Mesendoderm (in vitro differentiated cells): ENCODE results near the gene CRACDL.

Experiments used
- DNase-seq: peaks from one replicate; pipeline ENCODE4 v3.0.0; 2013
- H2AK5ac ChIP-seq: 2 replicates; pipeline ENCODE4 v1.6.1; 2013; ENCODE audit warnings: low read length, inconsistent platforms
- H2BK120ac ChIP-seq: 2 replicates; pipeline ENCODE4 v1.6.1; 2013; ENCODE audit warnings: low read depth, mild to moderate bottlenecking, low read length, moderate library complexity, mixed read lengths
- H2BK15ac ChIP-seq: replicated peaks from 2 replicates; pipeline ENCODE4 v1.6.1; 2013; ENCODE audit warnings: low read depth, mild to moderate bottlenecking, moderate library complexity
- H2BK5ac ChIP-seq: 2 replicates; pipeline ENCODE4 v1.6.1; 2013; ENCODE audit warnings: low read length, inconsistent platforms
- H3K18ac ChIP-seq: 2 replicates; pipeline ENCODE4 v1.6.1; 2013; ENCODE audit warnings: mild to moderate bottlenecking, low read length, mixed read lengths
- H3K23ac ChIP-seq: one replicate; pipeline ENCODE4 v1.6.1; 2013; ENCODE audit warnings: low read length
- H3K27ac ChIP-seq: 2 replicates; pipeline ENCODE4 v1.5.1; 2013; ENCODE audit warnings: low read depth, mild to moderate bottlenecking, inconsistent platforms, low read length, moderate library complexity
- H3K27me3 ChIP-seq: 2 replicates; pipeline ENCODE4 v1.6.1; 2013; ENCODE audit warnings: low read length, control low read depth, mild to moderate bottlenecking, inconsistent platforms; ENCODE audit not compliant: insufficient read depth, poor library complexity
- H3K36me3 ChIP-seq: 2 replicates; pipeline ENCODE4 v1.6.1; 2013; ENCODE audit warnings: low read length, inconsistent platforms; ENCODE audit not compliant: control insufficient read depth, insufficient read depth
- H3K4ac ChIP-seq: one replicate; pipeline ENCODE4 v1.6.1; 2013; ENCODE audit warnings: low read depth, mild to moderate bottlenecking, low read length, moderate library complexity
- H3K4me1 ChIP-seq: 2 replicates; pipeline ENCODE4 v1.6.1; 2013; ENCODE audit warnings: low read depth, low read length, inconsistent platforms; ENCODE audit not compliant: control insufficient read depth
- H3K4me2 ChIP-seq: 2 replicates; pipeline ENCODE4 v1.6.1; 2013; ENCODE audit warnings: low read length
- H3K4me3 ChIP-seq: 2 replicates; pipeline ENCODE4 v1.5.1; 2013; ENCODE audit warnings: mild to moderate bottlenecking, low read length
- H3K56ac ChIP-seq: one replicate; pipeline ENCODE4 v1.6.1; 2013; ENCODE audit warnings: low read length
- H3K79me1 ChIP-seq: 2 replicates; pipeline ENCODE4 v1.6.1; 2013; ENCODE audit warnings: low read length, inconsistent platforms
- H3K79me2 ChIP-seq: 2 replicates; pipeline ENCODE4 v1.6.1; 2013; ENCODE audit warnings: mild to moderate bottlenecking, low read length; ENCODE audit not compliant: control insufficient read depth, insufficient read depth
- H3K9ac ChIP-seq: 2 replicates; pipeline ENCODE4 v1.6.1; 2013; ENCODE audit warnings: low read length, inconsistent platforms
- H4K5ac ChIP-seq: one replicate; pipeline ENCODE4 v1.6.1; 2013; ENCODE audit warnings: low read length
- H4K8ac ChIP-seq: one replicate; pipeline ENCODE4 v1.6.1; 2013; ENCODE audit warnings: low read depth, mild to moderate bottlenecking, control low read depth, low read length, moderate library complexity
- WGBS: extraction: QIAGEN DNeasy Blood & Tissue Kit; methylation state at CpG from one replicate; pipeline ENCODE4 v1.1.7; 2013; ENCODE audit warnings: low lambda C conversion rate, missing lambda C conversion rate; ENCODE audit not compliant: insufficient coverage; ENCODE audit errors: extremely low coverage; 5-methylcytosine and 5-hydroxymethylcytosine counted together

Gene CRACDL

DNA sequence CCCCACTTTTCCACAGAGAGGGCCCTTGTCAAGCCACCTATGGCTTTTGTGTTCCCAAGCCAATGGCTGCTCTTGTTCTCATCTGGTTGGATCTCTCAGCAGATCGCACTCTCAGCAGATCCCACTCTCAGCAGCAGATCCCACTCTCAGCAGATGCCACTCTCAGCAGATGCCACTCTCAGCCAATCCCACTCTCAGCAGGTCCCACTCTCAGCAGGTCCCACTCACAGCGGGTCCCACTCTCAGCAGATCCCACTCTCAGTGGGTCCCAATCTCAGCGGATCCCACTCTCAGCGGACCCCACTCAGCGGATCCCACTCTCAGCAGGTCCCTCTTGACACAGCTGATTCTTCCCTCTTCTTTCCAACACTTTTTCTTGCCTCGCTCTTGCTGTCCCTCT is 145.8 kb downstream of the CRACDL start:
- H2BK5ac ChIP-seq, result no peak overlapping the region
- no peak overlapping the region for H3K4me3 ChIP-seq
- no peaks in the 10 kb centered on the region for H3K4me1 ChIP-seq
- DNase-seq, result no peak
- H4K8ac ChIP-seq, result no peak overlapping the region
- no peak overlapping the region for H3K9ac ChIP-seq
- H2BK15ac ChIP-seq, result no peak overlapping the region
- H3K36me3 ChIP-seq, result no peaks in the 10 kb centered on the region
- H2AK5ac ChIP-seq, result no peak overlapping the region
- H3K4me2 ChIP-seq, result no peak overlapping the region
- H4K5ac ChIP-seq, result no peak overlapping the region
- H3K18ac ChIP-seq, result no peak overlapping the region
- no CpG with 5 or more reads among the region's 6 CpGs for WGBS
- no peak overlapping the region for H2BK120ac ChIP-seq
- no peaks in the 10 kb centered on the region for H3K79me2 ChIP-seq
- no peaks in the 10 kb centered on the region for H3K79me1 ChIP-seq
- no peak overlapping the region for H3K4ac ChIP-seq
- H3K27ac ChIP-seq, result no peak overlapping the region
- H3K56ac ChIP-seq, result no peak overlapping the region
- H3K23ac ChIP-seq, result no peak overlapping the region
- H3K27me3 ChIP-seq, result no peaks in the 10 kb centered on the region

DNA sequence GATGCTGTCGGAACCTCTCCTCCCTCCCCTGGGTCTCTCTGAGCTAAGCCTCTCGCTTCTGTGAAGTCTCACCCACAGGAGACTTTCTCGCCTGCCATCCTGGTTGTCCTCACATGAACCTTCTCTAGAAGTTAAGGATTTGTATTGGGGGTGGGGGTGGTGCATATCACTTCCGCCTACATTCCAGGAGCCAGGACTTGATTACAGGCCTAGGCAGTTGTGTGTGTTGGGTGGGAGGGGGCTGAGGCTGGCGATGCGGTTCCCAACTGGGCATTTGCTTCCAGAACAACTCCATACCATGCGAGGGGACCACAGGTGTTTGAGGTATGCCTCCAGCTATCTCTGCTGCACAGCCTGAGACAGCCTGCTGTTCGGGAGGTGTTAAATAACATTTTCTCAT is 148.3 kb downstream of the CRACDL start:
- no peak overlapping the region for H3K4me3 ChIP-seq
- no peaks in the 10 kb centered on the region for H3K79me1 ChIP-seq
- peak; percentile 31 for DNase-seq

DNA sequence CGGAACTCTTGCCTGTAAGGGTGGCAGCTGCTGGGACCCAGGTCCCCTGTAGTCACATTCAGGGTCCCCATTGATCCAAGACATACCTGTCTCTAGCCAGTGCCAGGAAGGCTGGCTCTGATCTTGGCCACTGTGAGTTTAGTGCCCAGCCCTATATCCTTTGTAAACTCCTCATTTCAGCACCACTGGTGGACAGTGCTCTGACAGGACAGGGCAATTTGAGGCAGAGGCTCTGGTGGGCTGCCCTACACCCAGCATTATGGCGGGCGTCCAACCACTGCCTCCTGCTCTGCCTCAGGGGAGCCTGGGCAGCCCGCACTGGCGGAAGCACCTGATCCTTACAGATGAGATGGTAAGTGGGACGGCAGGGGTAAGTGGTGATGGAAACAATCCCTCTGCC is 149.8 kb downstream of the CRACDL start:
- Histone ChIP-seq H4K8ac (no peak overlapping the region), H2BK5ac (no peak overlapping the region), H3K27me3 (no peaks in the 10 kb centered on the region), H3K27ac (no peak overlapping the region), H3K9ac (no peak overlapping the region), H4K5ac (no peak overlapping the region), H3K4ac (no peak overlapping the region), H2BK120ac (no peak overlapping the region), H3K56ac (no peak overlapping the region), H3K79me2 (no peaks in the 10 kb centered on the region), H3K36me3 (no peaks in the 10 kb centered on the region), H3K4me3 (no peak overlapping the region), H3K23ac (no peak overlapping the region), H3K18ac (no peak overlapping the region), H3K4me1 (no peaks in the 10 kb centered on the region), H3K79me1 (no peaks in the 10 kb centered on the region), H2AK5ac (no peak overlapping the region), H2BK15ac (no peak overlapping the region), H3K4me2 (no peak overlapping the region)
- WGBS, result no CpG with 5 or more reads among the region's 6 CpGs
- no peak for DNase-seq

More for the DNA sequence above, 148.3 kb downstream of the CRACDL start:
- no CpG with 5 or more reads among the region's 8 CpGs for WGBS
- H4K8ac ChIP-seq, result no peak overlapping the region
- no peak overlapping the region for H2AK5ac ChIP-seq
- H2BK120ac ChIP-seq, result no peak overlapping the region
- no peak overlapping the region for H3K56ac ChIP-seq
- no peaks in the 10 kb centered on the region for H3K4me1 ChIP-seq
- no peak overlapping the region for H3K18ac ChIP-seq
- no peak overlapping the region for H2BK15ac ChIP-seq
- no peak overlapping the region for H3K27ac ChIP-seq
- H3K79me2 ChIP-seq, result no peaks in the 10 kb centered on the region
- H3K23ac ChIP-seq, result no peak overlapping the region
- no peak overlapping the region for H2BK5ac ChIP-seq
- no peak overlapping the region for H3K4me2 ChIP-seq
- H3K27me3 ChIP-seq, result no peaks in the 10 kb centered on the region
- no peak overlapping the region for H3K9ac ChIP-seq
- no peaks in the 10 kb centered on the region for H3K36me3 ChIP-seq
- H4K5ac ChIP-seq, result no peak overlapping the region
- H3K4ac ChIP-seq, result no peak overlapping the region

DNA sequence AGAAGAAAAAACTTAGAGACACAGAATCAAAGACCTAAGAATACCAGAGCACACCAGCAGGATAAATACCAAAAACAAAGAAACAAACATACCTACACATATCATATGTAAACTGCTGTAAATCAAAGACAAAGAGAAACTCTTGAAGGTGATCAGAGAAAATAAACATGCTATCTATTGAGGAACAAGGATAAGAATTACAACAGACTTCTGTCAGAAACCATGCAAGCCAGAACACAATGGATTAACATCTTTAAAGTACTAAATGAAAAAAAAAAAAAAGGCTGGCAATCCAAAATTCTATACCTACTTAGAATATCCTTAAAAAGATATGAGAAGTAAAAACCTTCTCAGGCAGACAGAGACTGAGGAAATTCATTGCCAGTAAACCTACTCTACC is 153.5 kb downstream of the CRACDL start:
- no peak overlapping the region for H3K18ac ChIP-seq
- H3K9ac ChIP-seq, result no peak overlapping the region
- H3K4me1 ChIP-seq, result no peaks in the 10 kb centered on the region
- no peak overlapping the region for H4K8ac ChIP-seq
- H2BK120ac ChIP-seq, result no peak overlapping the region
- H3K36me3 ChIP-seq, result no peaks in the 10 kb centered on the region
- H4K5ac ChIP-seq, result no peak overlapping the region
- no peak overlapping the region for H3K4me3 ChIP-seq
- H3K79me1 ChIP-seq, result no peaks in the 10 kb centered on the region
- H3K27ac ChIP-seq, result no peak overlapping the region
- H2BK15ac ChIP-seq, result no peak overlapping the region
- H3K23ac ChIP-seq, result no peak overlapping the region
- H2BK5ac ChIP-seq, result no peak overlapping the region
- H3K79me2 ChIP-seq, result no peaks in the 10 kb centered on the region
- no peak overlapping the region for H3K56ac ChIP-seq
- no peak for DNase-seq
- no peak overlapping the region for H3K4ac ChIP-seq
- no peak overlapping the region for H3K4me2 ChIP-seq
- no peaks in the 10 kb centered on the region for H3K27me3 ChIP-seq
- no peak overlapping the region for H2AK5ac ChIP-seq

DNA sequence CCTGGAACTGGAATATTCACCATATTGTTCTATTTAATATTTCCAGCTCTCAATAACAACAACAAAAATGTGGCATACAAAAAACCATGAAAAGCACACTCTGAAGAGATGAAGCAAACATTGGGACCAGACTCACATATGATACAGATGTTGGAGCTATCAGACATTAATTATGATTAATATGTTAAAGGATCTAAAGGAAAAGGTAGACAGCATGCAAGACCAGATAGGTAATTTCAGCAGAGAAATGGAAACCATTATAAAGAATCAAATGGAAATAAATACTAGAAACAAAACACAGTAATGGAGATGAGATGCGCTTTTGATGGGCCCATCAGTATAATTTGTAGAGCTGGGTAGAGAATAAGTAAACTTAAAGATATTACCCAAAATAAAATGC is 154.2 kb downstream of the CRACDL start:
- Histone ChIP-seq H4K8ac (no peak overlapping the region), H3K36me3 (no peaks in the 10 kb centered on the region), H3K4me2 (no peak overlapping the region), H3K23ac (no peak overlapping the region), H3K18ac (no peak overlapping the region), H2AK5ac (no peak overlapping the region), H3K27me3 (no peaks in the 10 kb centered on the region), H3K79me1 (no peaks in the 10 kb centered on the region), H3K4ac (no peak overlapping the region), H2BK15ac (no peak overlapping the region), H3K9ac (no peak overlapping the region), H3K27ac (no peak overlapping the region), H2BK120ac (no peak overlapping the region), H3K4me1 (no peaks in the 10 kb centered on the region), H3K4me3 (no peak overlapping the region), H4K5ac (no peak overlapping the region), H2BK5ac (no peak overlapping the region), H3K79me2 (no peaks in the 10 kb centered on the region), H3K56ac (no peak overlapping the region)
- no CpG with 5 or more reads among the region's 1 CpG for whole genome bisulfite sequencing
- no peak for DNase-seq

DNA sequence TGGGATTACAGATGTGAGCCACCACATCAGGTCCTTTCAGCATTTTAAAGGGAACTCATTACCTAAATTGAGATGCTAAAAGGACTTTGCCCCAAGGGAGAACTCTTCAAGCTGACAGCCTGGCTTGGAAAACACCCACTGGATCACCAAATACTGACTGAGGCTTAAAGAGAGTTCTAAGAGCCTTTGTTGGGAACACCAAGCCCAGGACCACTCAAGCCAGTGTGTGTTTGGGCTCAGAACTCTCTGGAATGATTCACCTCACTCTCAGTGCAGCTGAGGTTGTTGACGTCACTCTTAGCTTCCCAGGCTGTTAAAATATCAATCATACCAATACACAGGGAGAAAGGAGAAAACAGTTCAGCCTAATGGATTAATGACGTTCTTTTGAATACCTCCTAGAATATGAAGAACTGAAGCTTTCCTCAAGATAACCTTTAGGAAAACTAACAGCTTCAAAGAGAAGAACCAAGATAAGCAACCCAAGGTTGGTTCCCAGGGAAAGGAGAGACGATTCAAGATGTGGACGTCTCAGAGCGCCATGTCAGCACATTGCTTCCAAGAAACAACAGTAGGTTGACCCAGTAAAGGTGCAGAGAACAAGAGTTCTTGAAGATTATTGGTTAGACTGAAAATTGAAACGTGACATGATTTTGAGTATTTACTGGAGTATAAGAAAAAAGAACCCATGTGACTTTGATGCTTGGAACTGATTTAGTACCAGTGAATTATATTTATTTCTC is 157.1 kb downstream of the CRACDL start:
- H3K4ac ChIP-seq, result no peak overlapping the region
- H4K5ac ChIP-seq, result no peak overlapping the region
- H3K79me2 ChIP-seq, result no peaks in the 10 kb centered on the region
- H3K4me2 ChIP-seq, result no peak overlapping the region
- WGBS, result no CpG with 5 or more reads among the region's 6 CpGs
- no peak overlapping the region for H2BK15ac ChIP-seq
- H3K56ac ChIP-seq, result no peak overlapping the region
- no peaks in the 10 kb centered on the region for H3K27me3 ChIP-seq
- no peak overlapping the region for H2BK5ac ChIP-seq
- no peak overlapping the region for H3K18ac ChIP-seq
- H2BK120ac ChIP-seq, result no peak overlapping the region
- no peak overlapping the region for H3K9ac ChIP-seq
- H4K8ac ChIP-seq, result no peak overlapping the region
- H3K23ac ChIP-seq, result no peak overlapping the region
- H3K4me1 ChIP-seq, result no peaks in the 10 kb centered on the region
- no peak for DNase-seq
- H3K36me3 ChIP-seq, result no peaks in the 10 kb centered on the region
- H3K27ac ChIP-seq, result no peak overlapping the region
- no peaks in the 10 kb centered on the region for H3K79me1 ChIP-seq
- H3K4me3 ChIP-seq, result no peak overlapping the region
- no peak overlapping the region for H2AK5ac ChIP-seq
